H1 (cell line): ENCODE results near the gene PFN3. TPM values are rescaled to one million over a fixed set of nuclear protein-coding genes. Genes with fewer than 3 reads are reported as not detected.

Source experiments
- CTCF ChIA-PET: fragments of 300-600 bp; sonication (Branson Sonifier 250); formaldehyde crosslinking; loops from one replicate; lab custom pipeline; 2021; ENCODE audit not compliant: partially characterized antibody; lab: Charles Lee
- POLR2A ChIA-PET: fragments of 300-600 bp; sonication (Branson Sonifier 250); formaldehyde crosslinking; loops from one replicate; lab custom pipeline; 2021; ENCODE audit warnings: inconsistent platforms; ENCODE audit not compliant: partially characterized antibody; lab: Charles Lee
- DNase-seq, 2 experiments: peaks; one replicate each; pipeline versions ENCODE4 v3.0.0 to v3.0.0-alpha.2; 2010 to 2022; ENCODE audit warnings: low spot score in 2 of 2, low read depth in 1 of 2, mixed read lengths in 1 of 2
- FAIRE-seq: peaks from 2 replicates; lab custom pipeline; 2011; peaks lifted over from hg19 to GRCh38; lab: Jason Lieb, UNC
- H2AFZ ChIP-seq: 2 replicates; pipeline ENCODE4 v1.8.1; 2012; ENCODE audit warnings: low read length, inconsistent platforms
- H2AK5ac ChIP-seq: 2 replicates; pipeline ENCODE4 v1.6.1; 2013; ENCODE audit warnings: low read depth, low read length
- H2BK120ac ChIP-seq: replicated peaks from 2 replicates; pipeline ENCODE3; 2013; ENCODE audit warnings: low read depth, low read length, inconsistent platforms
- H2BK12ac ChIP-seq: 2 replicates; pipeline ENCODE4 v1.6.1; 2013; ENCODE audit warnings: low read depth, low read length
- H2BK15ac ChIP-seq: 2 replicates; pipeline ENCODE4 v1.6.1; 2013; ENCODE audit warnings: low read length
- H2BK20ac ChIP-seq: 2 replicates; pipeline ENCODE4 v1.6.1; 2013; ENCODE audit warnings: low read length
- H2BK5ac ChIP-seq: 2 replicates; pipeline ENCODE4 v1.6.1; 2013; ENCODE audit warnings: low read depth, low read length
- H3K14ac ChIP-seq: 2 replicates; pipeline ENCODE4 v1.6.1; 2013; ENCODE audit warnings: inconsistent platforms; ENCODE audit not compliant: insufficient read length
- H3K18ac ChIP-seq: 2 replicates; pipeline ENCODE4 v1.6.1; 2013; ENCODE audit warnings: low read length; ENCODE audit errors: extremely low read depth
- H3K23ac ChIP-seq: 2 replicates; pipeline ENCODE4 v1.6.1; 2013; ENCODE audit warnings: inconsistent platforms; ENCODE audit not compliant: insufficient read length
- H3K23me2 ChIP-seq: 2 replicates; pipeline ENCODE4 v1.6.1; 2013; ENCODE audit warnings: low read depth, low read length
- H3K27ac ChIP-seq: 2 replicates; pipeline ENCODE4 v1.6.1; 2011; ENCODE audit warnings: low read depth, low read length, inconsistent platforms
- H3K27me3 ChIP-seq, 4 experiments: replicated peaks in 1 of 4; 1 replicate in 1 of 4; 2 replicates in 3 of 4; pipeline versions ENCODE4 v1.6.1 to v1.8.1; 2011 to 2013; ENCODE audit warnings: low read length in 3 of 4, mild to moderate bottlenecking in 3 of 4, inconsistent platforms in 2 of 4, mixed read lengths in 2 of 4, moderate library complexity in 1 of 4; ENCODE audit not compliant: control insufficient read depth in 3 of 4, insufficient read depth in 3 of 4; ENCODE audit errors: extremely low read depth in 1 of 4
- H3K36me3 ChIP-seq, 4 experiments: 2 replicates each; pipeline versions ENCODE4 v1.6.1 to v1.8.1; 2011 to 2013; ENCODE audit warnings: mild to moderate bottlenecking in 4 of 4, low read length in 3 of 4, moderate library complexity in 2 of 4, control low read depth in 1 of 4, inconsistent platforms in 1 of 4; ENCODE audit not compliant: insufficient read depth in 4 of 4, control insufficient read depth in 2 of 4
- H3K4ac ChIP-seq: replicated peaks from 2 replicates; pipeline ENCODE3; 2013; ENCODE audit warnings: low read length, low read depth, mixed read lengths, inconsistent platforms; ENCODE audit not compliant: insufficient read length
- H3K4me1 ChIP-seq, 4 experiments: replicated peaks in 1 of 4; 1 replicate in 1 of 4; 2 replicates in 3 of 4; pipeline versions ENCODE4 v1.6.1 to v1.8.1; 2011 to 2013; ENCODE audit warnings: low read length in 3 of 4, inconsistent platforms in 2 of 4, mixed read lengths in 1 of 4; ENCODE audit not compliant: insufficient read depth in 4 of 4, control insufficient read depth in 3 of 4
- H3K4me2 ChIP-seq, 2 experiments: 2 replicates each; pipeline versions ENCODE4 v1.6.1 to v1.8.1; 2011 to 2013; ENCODE audit warnings: low read depth in 2 of 2, low read length in 2 of 2, control low read depth in 1 of 2, inconsistent platforms in 1 of 2, mild to moderate bottlenecking in 1 of 2; ENCODE audit not compliant: insufficient read depth in 1 of 2
- H3K4me3 ChIP-seq, 4 experiments: fragments of 200-600, 300-600 bp in 1 of 4; sonication (generic), shearing (Covaris generic), sonication (Bioruptor Twin) in 1 of 4; 2 replicates each; pipeline versions ENCODE4 v1.5.1 to v1.8.1; 2011 to 2016; ENCODE audit warnings: low read length in 4 of 4, low read depth in 3 of 4, control low read depth in 2 of 4, inconsistent platforms in 2 of 4, mild to moderate bottlenecking in 2 of 4, mixed read lengths in 1 of 4, moderate library complexity in 1 of 4; ENCODE audit not compliant: insufficient read depth in 2 of 4; ENCODE audit errors: extremely low read depth in 1 of 4
- H3K56ac ChIP-seq: replicated peaks from 2 replicates; pipeline ENCODE3; 2013; ENCODE audit warnings: low read depth, mild to moderate bottlenecking, mixed read lengths, low read length, inconsistent platforms; ENCODE audit not compliant: insufficient read length
- H3K79me1 ChIP-seq: 2 replicates; pipeline ENCODE4 v1.6.1; 2013; ENCODE audit warnings: low read depth, low read length, control low read depth
- H3K79me2 ChIP-seq, 2 experiments: 2 replicates each; pipeline versions ENCODE4 v1.6.1 to v1.8.1; 2012 to 2013; ENCODE audit warnings: low read length in 2 of 2, mild to moderate bottlenecking in 2 of 2, inconsistent platforms in 1 of 2; ENCODE audit not compliant: insufficient read depth in 2 of 2, control insufficient read depth in 1 of 2
- H3K9ac ChIP-seq, 4 experiments: replicated peaks in 1 of 4; 1 replicate in 1 of 4; 2 replicates in 3 of 4; pipeline versions ENCODE4 v1.6.1 to v1.8.1; 2011 to 2013; ENCODE audit warnings: low read depth in 3 of 4, low read length in 3 of 4, control low read depth in 2 of 4, mild to moderate bottlenecking in 2 of 4, moderate library complexity in 2 of 4, inconsistent platforms in 1 of 4; ENCODE audit errors: extremely low read depth in 1 of 4
- H3K9me3 ChIP-seq, 2 experiments: 2 replicates each; pipeline versions ENCODE4 v1.6.1 to v1.8.1; 2012 to 2013; ENCODE audit warnings: mild to moderate bottlenecking in 2 of 2, moderate library complexity in 2 of 2, control low read depth in 1 of 2, inconsistent platforms in 1 of 2, low read depth in 1 of 2, low read length in 1 of 2, mixed read lengths in 1 of 2; ENCODE audit not compliant: insufficient read depth in 2 of 2
- H4K20me1 ChIP-seq, 2 experiments: replicated peaks in 1 of 2; 2 replicates each; pipeline versions ENCODE3 to v1.8.1; 2011 to 2013; ENCODE audit warnings: inconsistent platforms in 2 of 2, low read length in 2 of 2, mild to moderate bottlenecking in 1 of 2; ENCODE audit not compliant: insufficient read depth in 2 of 2, control insufficient read depth in 1 of 2
- H4K5ac ChIP-seq: 2 replicates; pipeline ENCODE4 v1.6.1; 2013; ENCODE audit warnings: low read length, low read depth, mixed read lengths, inconsistent platforms; ENCODE audit not compliant: insufficient read length
- H4K8ac ChIP-seq: 2 replicates; pipeline ENCODE4 v1.8.0; 2013; ENCODE audit warnings: mild to moderate bottlenecking, moderate library complexity, low read length, inconsistent platforms; ENCODE audit not compliant: insufficient read depth; ENCODE audit errors: extremely low read depth
- H4K91ac ChIP-seq: replicated peaks from 2 replicates; pipeline ENCODE3; 2013; ENCODE audit warnings: low read length, mixed read lengths, inconsistent platforms; ENCODE audit not compliant: insufficient read length
- HDAC2 ChIP-seq, 2 experiments: fragments of 300-600 bp in 1 of 2; sonication (generic) in 1 of 2; IDR thresholded peaks; 2 replicates each; pipeline ENCODE4 v1.6.1; 2011 to 2012; ENCODE audit warnings: low read depth in 2 of 2, low read length in 2 of 2, mild to moderate bottlenecking in 2 of 2, moderate library complexity in 2 of 2, borderline replicate concordance in 1 of 2, inconsistent platforms in 1 of 2
- JUN ChIP-seq: IDR thresholded peaks from 2 replicates; pipeline ENCODE4 v1.6.1; 2011; ENCODE audit warnings: low read depth, mild to moderate bottlenecking, improper control_type of control experiment, low read length
- MAFK ChIP-seq: IDR thresholded peaks from 2 replicates; pipeline ENCODE4 v1.6.1; 2012; ENCODE audit warnings: low read depth, mild to moderate bottlenecking, improper control_type of control experiment, low read length
- TAF1 ChIP-seq: IDR thresholded peaks from 2 replicates; pipeline ENCODE4 v1.6.1; 2011; ENCODE audit warnings: mild to moderate bottlenecking, low read depth, low read length
- WGBS, 2 experiments: shearing (Covaris generic) in 1 of 2; methylation state at CpG; one replicate each; pipeline versions ENCODE4 v1.1.6 to v1.1.7; 2013 to 2015; ENCODE audit warnings: low lambda C conversion rate in 2 of 2, mixed read lengths in 2 of 2, inconsistent platforms in 1 of 2, low coverage in 1 of 2, missing lambda C conversion rate in 1 of 2; ENCODE audit not compliant: insufficient replicate concordance in 2 of 2, insufficient coverage in 1 of 2, insufficient read length in 1 of 2; ENCODE audit errors: extremely low coverage in 1 of 2, missing lambda C conversion rate in 1 of 2; 5-methylcytosine and 5-hydroxymethylcytosine counted together
- polyA plus RNA-seq, 7 experiments: library from polyadenylated mRNA; depleted of rRNA in 3 of 7; stranded (reverse) in 5 of 7; unstranded in 2 of 7; fragments of >200 nt in 5 of 7; fragments of 200-250 nt in 2 of 7; gene quantifications; 1 replicate in 5 of 7; 2 replicates in 1 of 7; 4 replicates in 1 of 7; pipeline versions ENCODE4 v1.2.1 to v1.2.3, GENCODE V29; 2011 to 2013; ENCODE audit warnings: missing spikeins in 2 of 7, mixed read lengths in 2 of 7
- total RNA-seq: library from RNA; stranded (reverse); fragmentation: NEBNext Ultra II Directional; extraction: Animal tissue kit (Norgen Biotek cat#: 25700); gene quantifications from 2 replicates; pipeline ENCODE4 v1.2.1, GENCODE V29; 2021

The PFN3 gene
- total and polyA plus RNA-seq, 2 of the 8 experiments (the other 6 are each of a cell fraction or from before 2014, with no cell fraction given): not detected

DNA sequence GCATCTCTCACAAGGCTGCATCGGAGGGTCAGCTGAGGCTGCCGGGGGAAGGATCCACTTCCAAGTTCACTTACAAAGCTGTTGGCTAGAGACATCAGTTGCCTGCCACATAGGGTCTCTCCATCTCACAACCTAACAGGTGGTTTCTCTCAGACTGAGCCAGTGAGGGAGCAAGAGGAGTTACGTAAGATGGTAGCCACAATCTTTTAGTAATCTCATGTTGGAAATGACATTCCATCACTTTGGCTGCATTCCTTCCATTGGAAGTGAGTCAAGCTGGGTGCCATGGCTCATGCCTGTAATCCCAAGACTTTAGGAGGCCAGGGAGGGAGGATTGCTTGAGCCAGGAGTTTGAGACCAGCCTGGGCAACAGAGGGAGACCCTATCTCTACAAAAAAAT, 18.6 kb upstream of the PFN3 start:
- Histone ChIP-seq H3K56ac (no peak overlapping the region), H2AK5ac (no peak overlapping the region), H2BK120ac (no peak overlapping the region), H2BK15ac (no peak overlapping the region), H3K36me3 (no peaks in the 10 kb centered on the region)
- TF ChIP-seq MAFK: no peak
- TF ChIP-seq TAF1: no peak
- TF ChIP-seq JUN: no peak
- no peak for TF ChIP-seq HDAC2 (IDR thresholded peaks at IDR 0.05; ENCODE audit: borderline replicate concordance in 1 of 2, low read depth in 2 of 2, low read length in 2 of 2)
- TF ChIP-seq, all 59 proteins: peak for 0
- H3K18ac ChIP-seq: no peak overlapping the region
- H3K27ac ChIP-seq: no peak overlapping the region
- no peak overlapping the region for H3K4ac ChIP-seq
- H4K91ac ChIP-seq: no peak overlapping the region
- H2BK12ac ChIP-seq: no peak overlapping the region
- H3K79me1 ChIP-seq: no peaks in the 10 kb centered on the region
- no peaks in the 10 kb centered on the region for H3K27me3 ChIP-seq
- no peaks in the 10 kb centered on the region for H4K20me1 ChIP-seq
- no peak overlapping the region for H3K9ac ChIP-seq
- FAIRE-seq (no peak), DNase-seq (no peak)
- POLR2A ChIA-PET: interaction anchor here (1.7 to 24.2 kb wide), 2 partner anchors 17 to 26 kb away, joined by 8 to 460 read pairs; partner anchors contain the start of gene PRR7
- H2BK5ac ChIP-seq: no peak overlapping the region
- no peaks in the 10 kb centered on the region for H3K79me2 ChIP-seq
- 91% methylated on average over 3 of the region's 3 CpGs; no CpG with 5 or more reads in 1 of the 2 experiments for WGBS, 2 experiments
- H3K4me3 ChIP-seq: no peak overlapping the region
- no peak overlapping the region for H4K5ac ChIP-seq
- no peak overlapping the region for H3K14ac ChIP-seq
- H2AFZ ChIP-seq: no peak overlapping the region
- H3K4me2 ChIP-seq: no peak overlapping the region
- H3K23me2 ChIP-seq: no peaks in the 10 kb centered on the region
- H2BK20ac ChIP-seq: no peak overlapping the region
- H3K23ac ChIP-seq: no peak overlapping the region
- no peak overlapping the region for H4K8ac ChIP-seq
- CTCF ChIA-PET: interaction anchor here (0.7 to 4.8 kb wide), 8 partner anchors 15 to 109 kb away, joined by 3 to 15 read pairs (median 5); no protein-coding TSS in a partner anchor
- H3K4me1 ChIP-seq: no peaks in the 10 kb centered on the region; a peak in 1 of 7 replicates
- no peaks in the 10 kb centered on the region for H3K9me3 ChIP-seq
